ENCODE measurements around the gene CLCNKA.
A peak's percentile ranks its signal among the peaks of the same experiment; 100 is the strongest.
"Not testable (repeated sequence)": the region's sequence is repeated elsewhere in the genome, so short reads cannot be mapped to it uniquely, and the experiment has no call there.

CLCNKA gene

GRCh38 chr1:16017461-16018303 is 4.2 kb upstream of the CLCNKA start, which contains the start of gene HSPB7:
HSPB7 (minus strand) TSS chr1:16018043; CDS start chr1:16017963, 80 bp downstream.
- no peak for DNase-seq

- DNase-seq = no peak
Measured at GRCh38 chr1:16018308-16018707, 3.5 kb upstream of the CLCNKA start.

- no peak for DNase-seq
Measured at GRCh38 chr1:16018749-16019643, 2.8 kb upstream of the CLCNKA start.

- DNase-seq = no peak
Measured at GRCh38 chr1:16019644-16020277, 2.1 kb upstream of the CLCNKA start.

- no peak for DNase-seq
Measured at GRCh38 chr1:16020325-16020724, 1.5 kb upstream of the CLCNKA start.

- DNase-seq = not testable (repeated sequence)
Measured at GRCh38 chr1:16020878-16021277, 958 bp upstream of the CLCNKA start.

GRCh38 chr1:16022393-16022792 is 557 bp downstream of the CLCNKA start:
- no peak for DNase-seq

GRCh38 chr1:16023050-16023653 is 1.3 kb downstream of the CLCNKA start:
- DNase-seq = no peak

- DNase-seq = not testable (repeated sequence)
Measured at GRCh38 chr1:16026302-16026701, 4.5 kb downstream of the CLCNKA start.

GRCh38 chr1:16026723-16027484 is 5.1 kb downstream of the CLCNKA start:
- DNase-seq = no peak

- no peak for DNase-seq
Measured at GRCh38 chr1:16028237-16029002, 6.6 kb downstream of the CLCNKA start.

- not testable (repeated sequence) for DNase-seq
Measured at GRCh38 chr1:16029003-16029268, 7.1 kb downstream of the CLCNKA start.

- no peak for DNase-seq
Measured at GRCh38 chr1:16029288-16029687, 7.5 kb downstream of the CLCNKA start.

GRCh38 chr1:16031551-16031950 is 9.7 kb downstream of the CLCNKA start:
- DNase-seq = no peak

GRCh38 chr1:16032388-16033102 is 10.7 kb downstream of the CLCNKA start:
- peak; percentile 76 to 80 for DNase-seq

GRCh38 chr1:16033103-16033632 is 11.3 kb downstream of the CLCNKA start:
- not testable (repeated sequence) for DNase-seq

- DNase-seq = not testable (repeated sequence)
Measured at GRCh38 chr1:16036461-16036860, 14.6 kb downstream of the CLCNKA start.

GRCh38 chr1:16038620-16038912 is 16.7 kb downstream of the CLCNKA start:
- no peak for DNase-seq

- DNase-seq = not testable (repeated sequence)
Measured at GRCh38 chr1:16039871-16040270, 18.0 kb downstream of the CLCNKA start.

GRCh38 chr1:16041200-16041599 is 19.4 kb downstream of the CLCNKA start:
- no peak for DNase-seq

Measured in inflammatory macrophage (primary cell).